ENCODE data around the gene PRKG1. TPM values are rescaled to one million over a fixed set of nuclear protein-coding genes. Genes with fewer than 3 reads are reported as not detected.

PRKG1 gene
- total and polyA plus RNA-seq, 2 donors from 2014 or later: 3.6 to 14.8 TPM

DNA sequence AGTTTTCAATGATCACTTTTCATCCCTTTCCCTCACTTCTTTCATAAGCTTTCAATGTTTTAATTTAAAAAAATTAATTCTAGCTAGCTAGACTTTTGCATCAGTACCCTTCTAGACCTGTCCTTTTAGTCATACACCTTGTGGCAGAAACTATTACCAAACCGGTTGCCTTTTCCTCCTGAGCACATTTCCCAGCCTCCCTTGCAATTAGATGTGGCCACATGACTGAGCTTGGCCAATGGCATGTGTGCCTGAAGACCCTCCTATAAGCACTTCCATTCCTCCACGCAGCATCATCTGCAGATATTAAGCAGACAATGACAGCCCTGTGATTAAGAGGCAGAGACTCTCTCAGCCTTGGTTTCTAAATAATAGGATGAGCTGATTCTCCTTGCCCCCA, 1252.1 kb downstream of the PRKG1 start:
- TF ChIP-seq, protein P1, sequence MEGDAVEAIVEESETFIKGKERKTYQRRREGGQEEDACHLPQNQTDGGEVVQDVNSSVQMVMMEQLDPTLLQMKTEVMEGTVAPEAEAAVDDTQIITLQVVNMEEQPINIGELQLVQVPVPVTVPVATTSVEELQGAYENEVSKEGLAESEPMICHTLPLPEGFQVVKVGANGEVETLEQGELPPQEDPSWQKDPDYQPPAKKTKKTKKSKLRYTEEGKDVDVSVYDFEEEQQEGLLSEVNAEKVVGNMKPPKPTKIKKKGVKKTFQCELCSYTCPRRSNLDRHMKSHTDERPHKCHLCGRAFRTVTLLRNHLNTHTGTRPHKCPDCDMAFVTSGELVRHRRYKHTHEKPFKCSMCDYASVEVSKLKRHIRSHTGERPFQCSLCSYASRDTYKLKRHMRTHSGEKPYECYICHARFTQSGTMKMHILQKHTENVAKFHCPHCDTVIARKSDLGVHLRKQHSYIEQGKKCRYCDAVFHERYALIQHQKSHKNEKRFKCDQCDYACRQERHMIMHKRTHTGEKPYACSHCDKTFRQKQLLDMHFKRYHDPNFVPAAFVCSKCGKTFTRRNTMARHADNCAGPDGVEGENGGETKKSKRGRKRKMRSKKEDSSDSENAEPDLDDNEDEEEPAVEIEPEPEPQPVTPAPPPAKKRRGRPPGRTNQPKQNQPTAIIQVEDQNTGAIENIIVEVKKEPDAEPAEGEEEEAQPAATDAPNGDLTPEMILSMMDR (IDR thresholded peaks at IDR 0.05; ENCODE audit: borderline replicate concordance, extremely low read depth, insufficient read depth): no peak
- H3K9me3 ChIP-seq (ENCODE audit: control insufficient read depth in 2 of 3, insufficient read depth in 1 of 3, low read length in 3 of 3): no peaks in the 10 kb centered on the region
- H3K27ac ChIP-seq (ENCODE audit: low read depth in 2 of 2, low read length in 2 of 2): no peak overlapping the region
- intact Hi-C loops (cut with DNase I): no loop called here
- no peaks in the 10 kb centered on the region for H3K27me3 ChIP-seq (ENCODE audit: control insufficient read depth, insufficient read depth, low read length)
- H3K36me3 ChIP-seq (ENCODE audit: control insufficient read depth in 2 of 3, insufficient read depth in 3 of 3, low read length in 3 of 3): no peaks in the 10 kb centered on the region
- H3K9ac ChIP-seq (ENCODE audit: low read length in 3 of 3): no peak overlapping the region
- H3K4me1 ChIP-seq (ENCODE audit: control insufficient read depth in 2 of 3, insufficient read depth in 2 of 3, low read depth in 1 of 3, low read length in 3 of 3): no peaks in the 10 kb centered on the region
- no peak overlapping the region for H3K4me3 ChIP-seq (ENCODE audit: low read length in 3 of 3)
- DNase-seq (no peak), FAIRE-seq (no peak)

DNA sequence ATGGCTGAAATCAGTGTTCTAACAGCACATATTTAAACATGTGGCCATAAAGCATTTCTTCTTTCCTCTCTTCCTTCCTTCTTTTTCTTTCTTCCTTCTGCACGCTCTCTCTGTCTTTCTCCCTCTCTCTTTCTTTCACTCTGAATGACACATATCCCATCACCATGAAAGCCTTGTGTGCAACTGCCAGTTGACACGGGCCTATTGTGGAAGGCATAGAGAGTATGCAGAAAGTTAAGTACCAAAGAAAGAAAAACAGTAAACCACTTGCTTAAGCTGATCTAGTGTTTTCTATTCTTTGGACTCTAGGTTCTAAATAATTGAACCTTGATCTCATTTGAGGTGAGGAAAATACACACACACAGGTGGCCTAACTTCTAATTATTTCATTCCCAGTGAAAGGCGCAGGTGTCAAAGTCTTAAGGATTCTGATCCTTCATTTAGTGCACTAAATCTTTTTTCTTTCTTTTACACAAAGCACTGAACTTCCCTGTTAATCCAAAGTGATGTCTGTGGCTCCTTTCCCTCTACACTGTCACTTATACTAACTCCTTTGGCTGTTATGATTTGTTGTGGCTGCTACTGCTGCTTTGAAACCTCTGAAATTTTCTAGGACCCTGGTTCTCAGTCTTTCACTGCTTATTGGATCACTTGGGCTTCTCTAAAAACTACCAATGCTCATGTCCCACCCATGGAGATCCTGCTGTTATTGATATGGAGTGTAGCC, 1257.5 kb downstream of the PRKG1 start:
- DNase-seq (no peak), FAIRE-seq (no peak)
- no peaks in the 10 kb centered on the region for H3K4me1 ChIP-seq (ENCODE audit: control insufficient read depth in 2 of 3, insufficient read depth in 2 of 3, low read depth in 1 of 3, low read length in 3 of 3)
- no peaks in the 10 kb centered on the region for H3K27me3 ChIP-seq (ENCODE audit: control insufficient read depth, insufficient read depth, low read length)
- H3K9ac ChIP-seq (ENCODE audit: low read length in 3 of 3): no peak overlapping the region
- H3K4me3 ChIP-seq (ENCODE audit: low read length in 3 of 3): no peak overlapping the region
- H3K9me3 ChIP-seq (ENCODE audit: control insufficient read depth in 2 of 3, insufficient read depth in 1 of 3, low read length in 3 of 3): no peaks in the 10 kb centered on the region
- intact Hi-C loops (cut with DNase I): no loop called here
- TF ChIP-seq, protein P1 (IDR thresholded peaks at IDR 0.05; ENCODE audit: borderline replicate concordance, extremely low read depth, insufficient read depth): no peak
- no peaks in the 10 kb centered on the region for H3K36me3 ChIP-seq (ENCODE audit: control insufficient read depth in 2 of 3, insufficient read depth in 3 of 3, low read length in 3 of 3)
- H3K27ac ChIP-seq (ENCODE audit: low read depth in 2 of 2, low read length in 2 of 2): no peak overlapping the region

DNA sequence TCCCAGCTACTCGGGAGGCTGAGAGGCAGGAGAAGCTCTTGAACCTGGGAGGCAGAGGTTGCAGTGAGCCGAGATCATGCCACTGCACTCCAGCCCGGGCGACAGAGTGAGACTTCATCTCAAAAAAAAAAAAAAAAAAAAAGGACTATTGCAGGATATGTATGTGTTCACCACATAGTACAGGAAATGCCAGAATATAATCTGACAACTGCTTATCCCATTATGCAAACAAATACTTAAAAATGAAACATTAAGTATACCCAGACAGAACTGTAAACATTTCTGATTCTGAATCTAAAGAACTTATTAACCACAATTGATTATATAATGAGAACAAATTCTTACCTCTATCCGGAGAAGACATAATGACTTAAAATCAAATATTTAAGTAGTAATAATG, 1258.5 kb downstream of the PRKG1 start:
- H3K27ac ChIP-seq (ENCODE audit: low read depth in 2 of 2, low read length in 2 of 2): no peak overlapping the region
- H3K4me1 ChIP-seq (ENCODE audit: control insufficient read depth in 2 of 3, insufficient read depth in 2 of 3, low read depth in 1 of 3, low read length in 3 of 3): no peaks in the 10 kb centered on the region
- DNase-seq (no peak), FAIRE-seq (no peak)
- H3K9ac ChIP-seq (ENCODE audit: low read length in 3 of 3): no peak overlapping the region
- no peaks in the 10 kb centered on the region for H3K27me3 ChIP-seq (ENCODE audit: control insufficient read depth, insufficient read depth, low read length)
- TF ChIP-seq, protein P1 (IDR thresholded peaks at IDR 0.05; ENCODE audit: borderline replicate concordance, extremely low read depth, insufficient read depth): no peak
- no peaks in the 10 kb centered on the region for H3K9me3 ChIP-seq (ENCODE audit: control insufficient read depth in 2 of 3, insufficient read depth in 1 of 3, low read length in 3 of 3)
- H3K36me3 ChIP-seq (ENCODE audit: control insufficient read depth in 2 of 3, insufficient read depth in 3 of 3, low read length in 3 of 3): no peaks in the 10 kb centered on the region
- H3K4me3 ChIP-seq (ENCODE audit: low read length in 3 of 3): no peak overlapping the region
- intact Hi-C loops (cut with DNase I): no loop called here

DNA sequence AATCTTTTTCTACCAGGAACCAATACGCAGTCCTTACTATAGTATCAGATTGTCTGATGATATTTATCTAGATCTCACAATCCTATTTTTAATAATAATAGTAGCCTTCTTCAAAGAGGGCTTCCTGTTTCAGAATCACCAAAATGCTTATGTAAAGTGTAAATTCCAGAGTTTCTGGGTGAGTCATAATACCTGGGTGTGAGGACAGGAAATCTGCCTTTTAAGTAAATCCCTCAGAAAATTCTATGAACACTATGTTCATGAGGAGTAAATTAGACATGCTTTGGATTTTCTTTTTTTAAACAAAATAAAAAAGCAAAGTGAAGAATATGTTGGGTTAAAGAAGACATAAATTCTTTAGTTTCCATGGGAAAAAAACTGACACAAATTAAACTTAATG, 1260.3 kb downstream of the PRKG1 start:
- H3K4me3 ChIP-seq (ENCODE audit: low read length in 3 of 3): no peak overlapping the region
- no peak overlapping the region for H3K9ac ChIP-seq (ENCODE audit: low read length in 3 of 3)
- no peaks in the 10 kb centered on the region for H3K27me3 ChIP-seq (ENCODE audit: control insufficient read depth, insufficient read depth, low read length)
- FAIRE-seq: no peak
- no peaks in the 10 kb centered on the region for H3K36me3 ChIP-seq (ENCODE audit: control insufficient read depth in 2 of 3, insufficient read depth in 3 of 3, low read length in 3 of 3)
- H3K4me1 ChIP-seq (ENCODE audit: control insufficient read depth in 2 of 3, insufficient read depth in 2 of 3, low read depth in 1 of 3, low read length in 3 of 3): no peaks in the 10 kb centered on the region
- DNase-seq: no peak
- intact Hi-C loops (cut with DNase I): no loop called here
- TF ChIP-seq, protein P1 (IDR thresholded peaks at IDR 0.05; ENCODE audit: borderline replicate concordance, extremely low read depth, insufficient read depth): no peak
- no peaks in the 10 kb centered on the region for H3K9me3 ChIP-seq (ENCODE audit: control insufficient read depth in 2 of 3, insufficient read depth in 1 of 3, low read length in 3 of 3)
- H3K27ac ChIP-seq (ENCODE audit: low read depth in 2 of 2, low read length in 2 of 2): no peak overlapping the region
